22Rv1 (cell line): ENCODE measurements around the gene NOSIP.

Experiments
- H3K27ac ChIP-seq: fragments of 450-650 bp; 2 replicates; pipeline ENCODE4 v1.5.1; 2017
- ZFX ChIP-seq: fragments of 450-650 bp; IDR thresholded peaks from 2 replicates; pipeline ENCODE4 v1.6.1; 2017; ENCODE audit warnings: antibody characterized with exemption, borderline replicate concordance
- TF ChIP-seq, protein P1 (sequence below): fragments of 450-650 bp; IDR thresholded peaks from 2 replicates; pipeline ENCODE4 v1.5.1; 2017; ENCODE audit warnings: mild to moderate bottlenecking

The NOSIP gene

DNA sequence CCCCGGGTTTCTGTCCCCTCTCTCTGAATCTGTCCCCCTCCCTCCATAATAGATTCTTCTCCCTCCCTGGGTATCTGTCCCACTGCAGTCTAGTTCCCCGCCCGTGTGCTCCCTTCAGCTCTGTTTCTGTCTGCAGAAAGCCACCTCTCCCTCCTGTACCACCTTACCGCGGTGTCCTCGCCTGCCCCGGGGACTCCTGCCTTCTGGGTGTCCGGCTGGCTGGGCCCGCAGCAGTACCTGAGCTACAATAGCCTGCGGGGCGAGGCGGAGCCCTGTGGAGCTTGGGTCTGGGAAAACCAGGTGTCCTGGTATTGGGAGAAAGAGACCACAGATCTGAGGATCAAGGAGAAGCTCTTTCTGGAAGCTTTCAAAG, 66.6 kb downstream of the NOSIP start:
- H3K27ac ChIP-seq: no peak overlapping the region
- TF ChIP-seq, protein P1, sequence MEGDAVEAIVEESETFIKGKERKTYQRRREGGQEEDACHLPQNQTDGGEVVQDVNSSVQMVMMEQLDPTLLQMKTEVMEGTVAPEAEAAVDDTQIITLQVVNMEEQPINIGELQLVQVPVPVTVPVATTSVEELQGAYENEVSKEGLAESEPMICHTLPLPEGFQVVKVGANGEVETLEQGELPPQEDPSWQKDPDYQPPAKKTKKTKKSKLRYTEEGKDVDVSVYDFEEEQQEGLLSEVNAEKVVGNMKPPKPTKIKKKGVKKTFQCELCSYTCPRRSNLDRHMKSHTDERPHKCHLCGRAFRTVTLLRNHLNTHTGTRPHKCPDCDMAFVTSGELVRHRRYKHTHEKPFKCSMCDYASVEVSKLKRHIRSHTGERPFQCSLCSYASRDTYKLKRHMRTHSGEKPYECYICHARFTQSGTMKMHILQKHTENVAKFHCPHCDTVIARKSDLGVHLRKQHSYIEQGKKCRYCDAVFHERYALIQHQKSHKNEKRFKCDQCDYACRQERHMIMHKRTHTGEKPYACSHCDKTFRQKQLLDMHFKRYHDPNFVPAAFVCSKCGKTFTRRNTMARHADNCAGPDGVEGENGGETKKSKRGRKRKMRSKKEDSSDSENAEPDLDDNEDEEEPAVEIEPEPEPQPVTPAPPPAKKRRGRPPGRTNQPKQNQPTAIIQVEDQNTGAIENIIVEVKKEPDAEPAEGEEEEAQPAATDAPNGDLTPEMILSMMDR: no peak
- TF ChIP-seq ZFX: no peak

GRCh38 chr19:49512970-49513745, 67.2 kb downstream of the NOSIP start:
- no peak overlapping the region for H3K27ac ChIP-seq
- TF ChIP-seq ZFX: no peak
- TF ChIP-seq, protein P1: no peak

DNA sequence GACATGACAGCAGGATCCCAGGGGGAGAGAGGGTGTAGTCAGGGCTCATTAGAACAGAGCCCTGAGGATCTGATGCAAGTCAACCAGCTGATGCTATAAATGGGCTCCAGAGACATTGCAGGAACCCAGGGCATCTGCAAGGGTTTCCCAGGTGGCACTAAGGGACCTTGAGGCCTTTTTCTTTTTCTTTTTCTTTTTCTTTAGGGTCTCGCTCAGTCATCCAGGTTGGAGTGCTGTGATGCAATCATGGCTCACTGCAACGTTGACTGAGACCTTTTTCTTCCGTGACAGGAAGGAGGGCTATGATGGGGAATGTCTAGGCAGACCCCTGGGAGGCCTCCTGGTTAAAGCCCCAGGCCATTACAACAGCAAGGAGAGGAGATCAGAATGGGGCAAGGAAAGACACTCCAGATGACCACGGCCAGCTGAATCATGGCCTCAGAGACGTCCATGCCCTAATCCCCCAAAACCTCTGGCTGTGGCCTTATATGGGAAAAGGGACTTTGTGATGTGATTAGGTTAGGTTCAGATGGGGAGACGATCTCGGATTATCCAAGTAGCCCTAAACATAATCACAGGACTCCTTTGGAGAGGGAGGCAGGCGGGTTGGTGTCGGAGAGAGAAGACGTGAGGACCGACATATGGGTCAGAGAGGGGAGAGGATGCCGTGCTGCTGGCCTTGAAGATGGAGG, 72.4 kb downstream of the NOSIP start:
- no peak overlapping the region for H3K27ac ChIP-seq
- TF ChIP-seq, protein P1: no peak

- TF ChIP-seq ZFX: no peak
- TF ChIP-seq, protein P1: peak; percentile 93
- H3K27ac ChIP-seq: no peak overlapping the region
These were observed 73.7 kb downstream of the NOSIP start for GRCh38 chr19:49506575-49507105.
